GM21737 (cell line): ENCODE results near the gene CAMTA1.

ENCODE experiments used
- ATAC-seq: cut with Tn5 transposase; IDR thresholded peaks from one replicate; pipeline ENCODE4 v1.9.1; 2021; ENCODE audit warnings: mild to moderate bottlenecking, moderate library complexity; ENCODE audit not compliant: unreplicated experiment

CAMTA1 gene

GRCh38 chr1:7265771-7266371, 480.6 kb downstream of the CAMTA1 start:
- no peak for ATAC-seq

- ATAC-seq: no peak
Observed at GRCh38 chr1:7266561-7266960, 481.3 kb downstream of the CAMTA1 start.

DNA sequence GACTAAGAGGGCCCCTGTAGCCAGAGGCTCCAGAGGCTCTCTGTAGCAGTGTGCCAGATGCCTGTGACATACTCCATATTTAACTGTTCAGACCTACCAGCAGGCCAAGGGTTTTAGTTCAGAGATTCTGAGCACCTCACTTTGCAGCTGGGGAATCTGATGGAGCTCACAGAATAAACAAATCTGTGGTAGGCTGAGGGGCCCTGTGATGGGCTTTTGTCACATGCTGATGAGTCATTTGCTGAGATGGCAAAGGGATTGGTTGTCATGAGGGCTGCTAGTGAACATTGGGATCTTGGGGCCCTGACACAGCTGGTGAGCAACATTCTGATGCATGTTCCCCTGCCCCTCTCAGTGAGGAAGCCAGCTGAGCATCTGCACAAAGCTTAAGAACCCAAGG, 482.2 kb downstream of the CAMTA1 start:
- no peak for ATAC-seq

- no peak for ATAC-seq
Observed at GRCh38 chr1:7268983-7269382, 483.7 kb downstream of the CAMTA1 start.

DNA sequence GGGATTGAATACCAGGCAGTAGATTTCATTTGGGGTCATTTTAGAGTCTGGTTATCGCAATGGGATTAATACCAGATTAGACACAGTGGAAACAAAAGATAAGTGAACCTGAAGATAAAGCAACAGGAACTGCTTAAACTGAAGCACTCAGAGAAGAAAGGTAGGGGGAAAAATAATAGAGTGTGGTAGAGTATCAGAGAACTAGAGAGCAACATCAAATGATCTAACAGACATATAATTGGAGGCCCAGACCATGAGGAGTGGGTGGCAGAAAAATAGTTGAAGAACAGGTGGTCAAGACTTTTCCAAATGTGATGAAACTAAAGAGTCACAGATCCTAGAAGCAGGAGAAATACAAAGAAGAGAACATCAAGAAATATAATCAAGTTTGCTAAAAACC, 484.3 kb downstream of the CAMTA1 start:
- ATAC-seq: no peak

- ATAC-seq: no peak
Observed at GRCh38 chr1:7274256-7274655, 489.0 kb downstream of the CAMTA1 start.

DNA sequence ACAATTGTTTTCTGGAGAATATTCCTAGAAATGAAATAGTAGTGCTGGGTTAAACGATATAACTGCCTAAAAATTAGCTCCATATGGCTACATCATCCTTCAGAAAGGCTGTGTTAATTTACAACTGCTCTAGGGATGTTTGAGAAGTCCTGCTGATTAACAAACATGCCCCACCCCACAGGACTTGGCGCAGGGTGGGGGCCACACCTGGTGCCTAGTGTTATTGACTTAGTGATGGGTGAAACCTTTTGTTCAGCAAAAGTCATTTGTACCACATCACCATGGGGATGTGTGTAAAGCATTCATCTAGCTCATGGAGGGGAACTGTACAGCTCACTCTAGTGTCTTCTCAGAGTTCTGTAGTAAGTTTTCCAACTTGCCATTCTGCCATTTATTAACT, 492.8 kb downstream of the CAMTA1 start:
- ATAC-seq: no peak

DNA sequence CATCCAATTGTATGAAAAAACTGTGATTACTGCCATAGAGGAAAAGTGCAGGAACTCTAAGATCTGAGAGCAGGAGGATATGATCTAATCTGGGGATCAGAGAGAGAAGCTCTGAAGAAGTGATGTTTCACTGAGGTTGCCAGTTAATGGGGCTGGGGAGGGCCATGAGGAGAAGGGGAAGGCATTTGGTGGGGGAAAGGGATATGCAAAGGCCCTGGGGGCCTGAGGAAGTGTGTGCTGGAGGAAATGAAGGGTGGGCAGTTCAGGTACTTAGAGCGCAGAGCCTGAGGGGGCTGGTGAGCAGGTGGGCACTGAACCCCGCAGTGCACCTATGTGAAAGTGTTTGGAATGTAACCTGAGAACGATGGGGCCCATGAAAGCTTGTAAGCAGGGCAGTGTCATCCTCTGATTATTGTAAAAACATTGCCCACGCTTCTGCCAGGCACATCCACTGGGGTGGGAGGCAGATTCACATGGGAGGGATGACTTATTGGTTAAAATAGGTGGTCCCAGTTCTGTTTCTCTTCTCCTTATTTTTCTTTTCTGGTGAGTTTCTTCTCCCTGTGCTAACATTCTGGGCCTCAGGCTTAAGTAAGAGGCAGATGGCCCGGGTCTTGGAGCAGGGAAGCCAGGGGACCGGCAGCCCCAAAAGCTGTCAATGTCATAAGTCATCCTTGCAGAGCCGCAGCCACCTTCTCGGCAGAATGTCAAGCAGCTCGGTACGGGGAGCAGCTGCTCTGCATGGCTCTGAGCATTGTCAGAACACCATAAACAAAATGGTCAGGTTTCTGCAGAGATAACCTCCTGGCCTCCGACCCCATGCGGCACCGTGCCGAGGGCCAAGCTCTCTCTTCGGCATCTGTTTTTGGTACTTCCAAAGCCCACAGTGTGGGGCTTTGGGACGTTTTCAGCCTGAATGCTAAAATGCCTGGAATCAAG, 493.8 kb downstream of the CAMTA1 start:
- ATAC-seq: no peak

DNA sequence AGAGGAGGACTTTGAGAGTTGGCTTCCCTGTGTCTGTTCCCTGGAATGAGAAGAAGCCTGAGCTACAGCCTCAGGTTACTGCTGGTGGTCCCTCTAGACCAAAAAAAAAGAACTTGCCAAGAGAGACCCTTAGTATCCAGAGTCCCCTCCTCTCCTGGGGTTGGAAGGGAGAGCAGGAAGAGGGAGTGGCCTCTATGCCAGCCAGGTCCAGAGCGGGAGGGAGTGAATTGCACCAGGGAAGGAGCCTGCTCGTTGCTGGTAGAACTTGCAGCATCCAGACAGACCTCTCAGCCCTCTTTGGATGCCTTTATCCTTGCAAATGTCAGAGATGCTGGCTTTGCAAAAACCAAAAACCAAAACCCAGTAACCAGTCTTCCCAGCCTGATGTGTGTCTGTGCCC, 494.5 kb downstream of the CAMTA1 start:
- ATAC-seq: no peak

- ATAC-seq: no peak
Observed at GRCh38 chr1:7280347-7280960, 495.2 kb downstream of the CAMTA1 start.

- no peak for ATAC-seq
Observed at GRCh38 chr1:7281821-7282220, 496.6 kb downstream of the CAMTA1 start.

DNA sequence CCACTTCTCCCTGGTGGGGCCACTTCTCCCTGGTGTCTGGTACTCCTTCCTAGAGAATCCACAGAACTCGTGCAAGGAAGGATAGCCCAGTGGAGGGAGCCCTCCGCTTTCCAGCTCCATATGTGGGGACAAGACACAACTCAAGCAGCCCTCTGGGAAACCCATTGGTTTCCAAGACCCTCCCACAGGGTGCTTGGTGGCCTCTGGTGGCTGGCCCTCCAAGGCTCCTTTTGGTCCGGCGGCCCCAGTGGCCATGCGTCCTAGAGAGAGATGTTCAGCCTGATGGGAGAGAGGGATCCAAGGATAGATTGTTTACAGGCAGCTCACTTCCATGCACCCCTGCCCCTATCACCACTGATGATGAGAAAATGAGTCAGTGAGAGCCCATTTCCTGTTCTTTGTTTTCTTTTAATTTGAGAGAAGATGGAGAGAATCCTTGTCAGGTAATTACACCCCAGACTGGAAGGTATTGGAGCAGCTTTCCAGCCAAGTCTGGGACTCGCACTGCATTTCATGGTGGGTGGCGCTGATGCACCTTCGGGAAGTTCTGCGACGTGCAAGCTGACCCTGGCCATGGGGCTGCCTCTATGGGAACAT, 499.7 kb downstream of the CAMTA1 start:
- ATAC-seq: no peak

DNA sequence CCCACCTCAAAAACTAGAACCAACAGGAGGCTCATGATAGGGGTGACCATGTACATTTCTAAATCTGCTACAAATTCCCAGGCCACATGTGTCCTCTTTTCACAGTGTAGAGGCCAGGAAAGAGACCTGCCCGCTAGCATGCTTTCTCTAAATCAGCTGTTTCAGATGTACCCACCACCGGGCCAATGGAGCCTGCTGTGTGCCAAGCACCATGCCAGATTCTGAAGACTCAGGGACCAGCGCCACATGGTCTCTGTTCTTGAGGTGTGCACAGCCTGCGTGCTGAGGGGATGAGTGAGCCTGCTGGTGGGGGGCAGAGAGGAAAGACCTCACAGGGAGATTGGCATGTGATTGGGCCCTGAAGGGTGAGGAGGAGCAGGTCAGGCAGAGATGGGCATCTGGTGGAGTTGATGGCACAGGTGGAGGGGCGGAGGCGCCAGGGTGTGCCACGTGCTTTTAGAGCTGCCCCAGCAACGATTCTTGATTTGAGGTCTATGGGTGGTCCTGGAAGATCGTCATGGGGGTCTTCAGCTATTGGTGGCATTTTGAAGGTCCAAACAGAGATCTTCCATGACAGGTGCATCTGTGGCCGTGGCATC, 500.7 kb downstream of the CAMTA1 start:
- no peak for ATAC-seq

GRCh38 chr1:7287013-7287412, 501.8 kb downstream of the CAMTA1 start:
- ATAC-seq: no peak

GRCh38 chr1:7288992-7289391, 503.7 kb downstream of the CAMTA1 start:
- ATAC-seq: no peak

- no peak for ATAC-seq
Observed at GRCh38 chr1:7289694-7290093, 504.4 kb downstream of the CAMTA1 start.

DNA sequence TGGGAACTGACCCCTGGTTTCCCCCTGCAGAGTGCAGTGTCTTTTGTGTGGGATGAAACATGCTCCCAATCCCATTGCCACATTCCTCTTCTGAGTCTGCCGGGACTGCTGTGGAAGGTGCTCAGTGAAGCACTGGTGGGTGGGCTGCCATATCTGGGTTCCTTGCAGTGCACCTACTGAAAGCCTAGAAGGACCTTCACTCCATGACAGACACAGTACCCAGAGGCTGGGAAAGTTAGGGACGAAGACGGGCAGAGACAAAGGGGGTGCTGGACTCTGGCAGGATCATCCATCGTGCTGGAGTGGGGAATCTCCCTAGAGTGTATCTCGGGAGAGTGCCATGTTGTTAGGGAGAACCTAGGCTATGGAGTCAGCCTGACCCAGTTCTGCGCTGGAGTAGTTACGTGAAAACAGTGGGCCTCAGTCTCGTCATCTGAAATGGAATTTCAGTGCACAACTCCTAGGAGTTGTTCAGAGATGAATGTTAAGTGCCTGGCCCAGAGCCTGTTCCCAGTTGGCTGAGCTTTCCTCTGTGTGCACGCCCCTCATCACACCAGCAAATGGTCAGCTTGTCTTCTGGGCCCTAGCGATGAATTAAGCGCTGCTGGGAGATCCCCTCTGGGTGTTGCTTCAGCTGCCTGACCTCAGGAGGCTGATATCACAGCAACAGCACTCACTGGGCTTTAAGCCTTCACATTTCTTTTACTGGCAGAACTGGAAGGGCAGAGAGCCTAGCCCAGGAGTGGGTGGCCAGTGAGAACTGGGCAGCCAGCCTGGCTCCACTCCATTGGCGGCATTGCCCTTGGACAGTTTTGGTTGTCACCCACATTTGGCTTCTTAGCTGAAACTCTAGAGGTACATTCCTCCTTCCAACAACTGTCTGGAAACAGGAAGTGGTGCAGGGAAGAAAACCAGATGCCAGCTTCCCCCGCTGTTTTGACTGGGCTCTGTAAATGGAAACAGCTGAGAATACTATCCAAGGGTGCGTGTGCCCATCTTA, 506.0 kb downstream of the CAMTA1 start:
- no peak for ATAC-seq

DNA sequence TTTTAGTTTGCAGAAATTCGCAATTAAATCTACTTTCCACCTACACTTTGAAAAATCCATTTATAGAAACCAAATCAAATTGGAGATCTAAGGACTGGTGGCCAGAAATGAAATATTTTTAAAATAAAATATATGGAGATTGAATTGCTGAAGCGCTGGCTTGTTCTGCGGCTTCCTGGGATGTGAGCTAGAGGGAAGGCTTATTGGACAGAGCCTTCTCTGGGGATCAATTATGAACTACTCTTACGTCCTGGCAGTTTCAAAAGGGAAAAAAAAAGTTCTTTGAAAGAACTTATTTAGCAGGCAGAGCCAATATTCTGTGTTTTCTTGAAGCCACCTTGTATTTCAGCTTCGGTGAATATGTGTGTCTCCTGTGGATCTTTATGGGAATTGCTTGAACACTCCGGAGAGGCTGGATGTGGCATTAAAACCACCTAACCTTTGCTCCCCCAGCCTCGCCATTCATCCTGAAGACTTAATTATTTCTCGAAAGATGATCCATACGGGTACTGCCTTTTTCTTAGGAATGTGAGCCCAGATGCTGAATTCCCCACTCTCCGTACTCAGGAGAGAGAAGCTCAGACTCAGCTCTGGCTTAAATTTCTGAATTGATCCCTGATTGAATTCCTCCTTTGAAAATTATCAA, 506.9 kb downstream of the CAMTA1 start:
- no peak for ATAC-seq

DNA sequence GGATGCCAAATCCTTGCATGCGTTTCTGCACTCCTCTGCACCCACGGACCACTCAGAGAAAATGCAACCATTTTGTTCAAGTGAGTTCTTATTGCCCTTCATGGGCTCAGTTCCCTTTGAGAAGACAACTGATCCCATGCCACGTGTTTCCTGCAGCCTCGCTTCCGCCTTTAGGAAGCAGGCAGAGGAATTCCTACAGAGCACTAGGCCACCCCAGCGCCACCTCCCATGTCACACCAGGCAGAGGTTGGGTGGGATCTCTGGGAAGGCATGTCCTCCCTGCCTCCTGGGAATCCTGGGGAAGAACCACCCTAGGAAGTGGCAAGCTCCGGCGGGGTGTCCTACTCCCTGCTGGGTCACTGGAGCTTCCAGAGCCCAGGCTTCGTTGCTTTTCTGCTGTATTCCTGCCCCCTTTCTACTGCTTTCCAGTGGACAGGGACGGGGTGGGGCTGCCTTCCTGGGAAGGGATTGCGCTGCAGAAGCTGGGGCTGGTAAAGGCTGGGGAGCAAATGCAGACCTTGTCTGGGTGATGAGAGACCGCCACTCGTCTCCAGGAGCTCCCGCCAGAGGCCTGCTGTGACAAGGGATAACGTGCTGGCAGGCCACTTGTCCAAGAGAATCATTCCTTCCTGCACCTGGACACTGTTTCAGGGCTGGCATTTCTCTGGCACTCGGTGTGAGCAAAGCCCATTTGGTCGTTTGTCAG, 507.6 kb downstream of the CAMTA1 start:
- ATAC-seq: no peak
